OCI-LY3 (cell line): ENCODE data around the gene ERC1.
"Not testable (repeated sequence)": the region's sequence is repeated elsewhere in the genome, so short reads cannot be mapped to it uniquely, and the experiment has no call there.

Experiments used
- H2AFZ ChIP-seq: fragments of 200-600, 300-600 bp; shearing (Covaris generic); 2 replicates; pipeline ENCODE4 v1.6.0; 2014; ENCODE audit warnings: antibody characterized with exemption, low read depth, low read length
- H3K27ac ChIP-seq: fragments of 200-600, 300-600 bp; sonication (generic); 2 replicates; pipeline ENCODE4 v1.5.1; 2014; ENCODE audit warnings: mild to moderate bottlenecking, low read length, moderate library complexity, mixed read lengths
- H3K27me3 ChIP-seq: fragments of 200-600, 300-600 bp; sonication (generic); 2 replicates; pipeline ENCODE4 v1.6.1; 2014; ENCODE audit warnings: low read depth, low read length, mixed read lengths
- H3K36me3 ChIP-seq: fragments of 200-600, 300-600 bp; sonication (generic); replicated peaks from 2 replicates; pipeline ENCODE3; 2014; ENCODE audit warnings: low read depth, low read length, mixed read lengths
- H3K4me1 ChIP-seq: fragments of 300-600, 200-600 bp; sonication (generic); 2 replicates; pipeline ENCODE4 v1.6.1; 2014; ENCODE audit warnings: low read length, mixed read lengths
- H3K4me2 ChIP-seq: fragments of 200-600, 300-600 bp; sonication (generic); 2 replicates; pipeline ENCODE4 v1.6.1; 2014; ENCODE audit warnings: low read length, mixed read lengths
- H3K4me3 ChIP-seq: fragments of 300-600, 200-600 bp; sonication (generic); 2 replicates; pipeline ENCODE4 v1.5.1; 2014; ENCODE audit warnings: antibody characterized with exemption, mild to moderate bottlenecking, low read length, moderate library complexity
- H3K79me2 ChIP-seq: fragments of 300-600, 200-600 bp; shearing (Covaris generic); 2 replicates; pipeline ENCODE4 v1.6.1; 2014; ENCODE audit warnings: mild to moderate bottlenecking, low read length, mixed read lengths
- H3K9ac ChIP-seq: fragments of 300-600, 200-600 bp; shearing (Covaris generic); 2 replicates; pipeline ENCODE4 v1.6.0; 2014; ENCODE audit warnings: mild to moderate bottlenecking, low read length, moderate library complexity
- H3K9me3 ChIP-seq: fragments of 200-600, 300-600 bp; shearing (Covaris generic); 2 replicates; pipeline ENCODE4 v1.6.1; 2014; ENCODE audit warnings: low read length, mixed read lengths; ENCODE audit not compliant: insufficient read depth
- H4K20me1 ChIP-seq: fragments of 200-600, 300-600 bp; sonication (generic); 2 replicates; pipeline ENCODE4 v1.6.1; 2016; ENCODE audit warnings: low read length, mixed read lengths; ENCODE audit not compliant: insufficient read depth
- CTCF ChIP-seq: fragments of 200-600, 300-600 bp; sonication (generic); IDR thresholded peaks from 2 replicates; pipeline ENCODE4 v1.5.1; 2014; ENCODE audit warnings: antibody characterized with exemption, low read length, low read depth
- EZH2phosphoT487 ChIP-seq: fragments of 200-600 bp; shearing (Covaris generic); IDR thresholded peaks from 2 replicates; pipeline ENCODE4 v1.6.1; 2018; ENCODE audit warnings: antibody characterized with exemption, mixed run types, low read depth

Gene ERC1

GRCh38 chr12:1355396-1355795, 364.4 kb downstream of the ERC1 start:
- no peak overlapping the region for H3K4me2 ChIP-seq
- no peak overlapping the region for H3K4me3 ChIP-seq
- H3K9me3 ChIP-seq: no peaks in the 10 kb centered on the region
- H3K9ac ChIP-seq: no peak overlapping the region
- H3K79me2 ChIP-seq: no peaks in the 10 kb centered on the region
- TF ChIP-seq CTCF (no peak), EZH2phosphoT487 (no peak)
- no peaks in the 10 kb centered on the region for H3K36me3 ChIP-seq
- H3K4me1 ChIP-seq: no peaks in the 10 kb centered on the region
- H2AFZ ChIP-seq: no peak overlapping the region
- no peaks in the 10 kb centered on the region for H4K20me1 ChIP-seq
- H3K27ac ChIP-seq: no peak overlapping the region
- no peaks in the 10 kb centered on the region for H3K27me3 ChIP-seq

- not testable (repeated sequence) for H3K9ac ChIP-seq, H3K27ac ChIP-seq, H3K4me3 ChIP-seq, H3K4me2 ChIP-seq, H3K4me1 ChIP-seq, H3K79me2 ChIP-seq, H3K36me3 ChIP-seq, H2AFZ ChIP-seq, H3K9me3 ChIP-seq, H4K20me1 ChIP-seq, H3K27me3 ChIP-seq
Observed at GRCh38 chr12:1355871-1356270, 364.8 kb downstream of the ERC1 start.

GRCh38 chr12:1356285-1356684, 365.3 kb downstream of the ERC1 start:
- H2AFZ ChIP-seq: no peak overlapping the region
- no peak overlapping the region for H3K4me3 ChIP-seq
- no peaks in the 10 kb centered on the region for H3K4me1 ChIP-seq
- H3K27ac ChIP-seq: no peak overlapping the region
- H3K27me3 ChIP-seq: no peaks in the 10 kb centered on the region
- H3K36me3 ChIP-seq: no peaks in the 10 kb centered on the region
- H3K9ac ChIP-seq: no peak overlapping the region
- H3K9me3 ChIP-seq: no peaks in the 10 kb centered on the region
- H3K4me2 ChIP-seq: no peak overlapping the region
- H4K20me1 ChIP-seq: no peaks in the 10 kb centered on the region
- TF ChIP-seq EZH2phosphoT487: no peak
- TF ChIP-seq CTCF: no peak
- no peaks in the 10 kb centered on the region for H3K79me2 ChIP-seq

GRCh38 chr12:1357171-1357570, 366.1 kb downstream of the ERC1 start:
- no peaks in the 10 kb centered on the region for H4K20me1 ChIP-seq
- no peak overlapping the region for H2AFZ ChIP-seq
- H3K4me3 ChIP-seq: no peak overlapping the region
- H3K4me2 ChIP-seq: no peak overlapping the region
- no peaks in the 10 kb centered on the region for H3K9me3 ChIP-seq
- no peak overlapping the region for H3K9ac ChIP-seq
- TF ChIP-seq EZH2phosphoT487 (no peak), CTCF (no peak)
- no peaks in the 10 kb centered on the region for H3K27me3 ChIP-seq
- no peaks in the 10 kb centered on the region for H3K4me1 ChIP-seq
- no peak overlapping the region for H3K27ac ChIP-seq
- no peaks in the 10 kb centered on the region for H3K79me2 ChIP-seq
- H3K36me3 ChIP-seq: no peaks in the 10 kb centered on the region

GRCh38 chr12:1357711-1358110, 366.7 kb downstream of the ERC1 start:
- Histone ChIP-seq H3K4me3 (no peak overlapping the region), H3K4me2 (no peak overlapping the region), H3K79me2 (no peaks in the 10 kb centered on the region), H3K9me3 (no peaks in the 10 kb centered on the region), H3K36me3 (no peaks in the 10 kb centered on the region), H3K4me1 (no peaks in the 10 kb centered on the region), H2AFZ (no peak overlapping the region), H4K20me1 (no peaks in the 10 kb centered on the region), H3K27ac (no peak overlapping the region), H3K9ac (no peak overlapping the region), H3K27me3 (no peaks in the 10 kb centered on the region)
- TF ChIP-seq EZH2phosphoT487 (no peak), CTCF (no peak)
